ENCODE measurements around the gene KCND3. TPM values are rescaled to one million over a fixed set of nuclear protein-coding genes. Genes with fewer than 3 reads are reported as not detected.

KCND3 gene
- total and polyA plus RNA-seq, 5 experiments from 2014 or later = 0.02 to 0.13 (median 0.06) TPM; not detected in 2

GRCh38 chr1:111903148-111903870 lies 86.2 kb downstream of the KCND3 start:
- Mint-ChIP-seq H3K4me3 (no peak overlapping the region), H3K36me3 (no peaks in the 10 kb centered on the region), H3K27ac (no peak overlapping the region), H3K27me3 (peaks cover 5 to 46% (median 20%) of the 10 kb centered on the region in 5 donors), H3K4me1 (no peaks in the 10 kb centered on the region), H3K9me3 (no peaks in the 10 kb centered on the region)
- DNase-seq (no peak), ATAC-seq (no peak)
- POLR2A ChIA-PET = no interaction called here

GRCh38 chr1:111895469-111895868 lies 94.0 kb downstream of the KCND3 start:
- no peak for ATAC-seq
- Mint-ChIP-seq H3K4me3 (no peak overlapping the region), H3K36me3 (no peaks in the 10 kb centered on the region), H3K27me3 (peaks cover 4 to 31% (median 12%) of the 10 kb centered on the region in 5 donors), H3K9me3 (no peaks in the 10 kb centered on the region), H3K4me1 (no peaks in the 10 kb centered on the region), H3K27ac (no peak overlapping the region)
- DNase-seq = no peak
- POLR2A ChIA-PET = no interaction called here

GRCh38 chr1:111895017-111895416 lies 94.5 kb downstream of the KCND3 start:
- Mint-ChIP-seq H3K4me3 (no peak overlapping the region), H3K27me3 (peaks cover 3 to 29% (median 12%) of the 10 kb centered on the region in 5 donors), H3K4me1 (no peaks in the 10 kb centered on the region), H3K9me3 (no peaks in the 10 kb centered on the region), H3K27ac (no peak overlapping the region), H3K36me3 (no peaks in the 10 kb centered on the region)
- POLR2A ChIA-PET = no interaction called here
- ATAC-seq (no peak), DNase-seq (no peak)

GRCh38 chr1:111894497-111894896 lies 95.0 kb downstream of the KCND3 start:
- POLR2A ChIA-PET = no interaction called here
- Mint-ChIP-seq H3K4me3 (no peak overlapping the region), H3K36me3 (no peaks in the 10 kb centered on the region)

GRCh38 chr1:111891566-111891965 lies 97.9 kb downstream of the KCND3 start:
- H3K4me1 Mint-ChIP-seq = peaks cover 0 to 8% (median 3%) of the 10 kb centered on the region in 4 donors
- DNase-seq (no peak), ATAC-seq (no peak)
- H3K27me3 Mint-ChIP-seq = peaks cover 0 to 13% (median 3%) of the 10 kb centered on the region in 5 donors
- H3K9me3 Mint-ChIP-seq = no peaks in the 10 kb centered on the region
- POLR2A ChIA-PET = no interaction called here
- H3K4me3 Mint-ChIP-seq = no peak overlapping the region
- no peak overlapping the region for H3K27ac Mint-ChIP-seq
- H3K36me3 Mint-ChIP-seq = no peaks in the 10 kb centered on the region

More at GRCh38 chr1:111894497-111894896, 95.0 kb downstream of the KCND3 start:
- DNase-seq = no peak
- Mint-ChIP-seq H3K4me1 (no peaks in the 10 kb centered on the region), H3K27me3 (peaks cover 2 to 24% (median 12%) of the 10 kb centered on the region in 5 donors), H3K9me3 (no peaks in the 10 kb centered on the region), H3K27ac (no peak overlapping the region)
- ATAC-seq = no peak

GRCh38 chr1:111888740-111889376 lies 100.6 kb downstream of the KCND3 start:
- peak overlapping the region in 1 of 10 donors; percentile 48 for H3K27ac Mint-ChIP-seq
- H3K4me3 Mint-ChIP-seq = no peak overlapping the region
- H3K36me3 Mint-ChIP-seq = no peaks in the 10 kb centered on the region
- ATAC-seq (no peak), DNase-seq (no peak)
- H3K4me1 Mint-ChIP-seq = peaks cover 0 to 8% (median 3%) of the 10 kb centered on the region in 4 donors
- H3K27me3 Mint-ChIP-seq = peaks cover 2 to 21% (median 17%) of the 10 kb centered on the region in 5 donors
- POLR2A ChIA-PET = no interaction called here
- no peaks in the 10 kb centered on the region for H3K9me3 Mint-ChIP-seq

GRCh38 chr1:111887875-111888274 lies 101.6 kb downstream of the KCND3 start:
- no peak for ATAC-seq
- H3K36me3 Mint-ChIP-seq = no peaks in the 10 kb centered on the region
- H3K27me3 Mint-ChIP-seq = peaks cover 6 to 30% (median 23%) of the 10 kb centered on the region in 5 donors
- H3K4me3 Mint-ChIP-seq = peak overlapping the region in 1 of 10 donors; percentile 20
- H3K4me1 Mint-ChIP-seq = peaks cover 0 to 8% (median 3%) of the 10 kb centered on the region in 4 donors
- peak overlapping the region in 1 of 10 donors; percentile 13 for H3K27ac Mint-ChIP-seq
- DNase-seq = no peak
- no peaks in the 10 kb centered on the region for H3K9me3 Mint-ChIP-seq
- POLR2A ChIA-PET = no interaction called here

GRCh38 chr1:111887385-111887784 lies 102.1 kb downstream of the KCND3 start:
- DNase-seq = no peak
- Mint-ChIP-seq H3K36me3 (no peaks in the 10 kb centered on the region), H3K4me1 (peaks cover 0 to 8% (median 3%) of the 10 kb centered on the region in 4 donors), H3K27me3 (peaks cover 7 to 35% (median 27%) of the 10 kb centered on the region in 5 donors), H3K27ac (peak overlapping the region in 1 of 10 donors; percentile 13), H3K4me3 (no peak overlapping the region), H3K9me3 (no peaks in the 10 kb centered on the region)
- no peak for ATAC-seq
- POLR2A ChIA-PET = no interaction called here

GRCh38 chr1:111886741-111887140 lies 102.7 kb downstream of the KCND3 start:
- Mint-ChIP-seq H3K36me3 (no peaks in the 10 kb centered on the region), H3K27me3 (peaks cover 9 to 41% (median 30%) of the 10 kb centered on the region in 5 donors), H3K4me3 (no peak overlapping the region), H3K9me3 (no peaks in the 10 kb centered on the region), H3K27ac (no peak overlapping the region), H3K4me1 (peaks cover 0 to 8% (median 3%) of the 10 kb centered on the region in 4 donors)
- DNase-seq (no peak), ATAC-seq (no peak)
- POLR2A ChIA-PET = no interaction called here

- Mint-ChIP-seq H3K4me3 (no peak overlapping the region), H3K36me3 (no peaks in the 10 kb centered on the region), H3K4me1 (peaks cover 0 to 8% (median 3%) of the 10 kb centered on the region in 4 donors), H3K27me3 (peaks cover 15 to 57% (median 42%) of the 10 kb centered on the region in 5 donors), H3K9me3 (no peaks in the 10 kb centered on the region), H3K27ac (no peak overlapping the region)
- DNase-seq (no peak), ATAC-seq (no peak)
- POLR2A ChIA-PET = no interaction called here
Observed at GRCh38 chr1:111884772-111885443, 104.6 kb downstream of the KCND3 start.

- Mint-ChIP-seq H3K27ac (no peak overlapping the region), H3K9me3 (no peaks in the 10 kb centered on the region), H3K36me3 (no peaks in the 10 kb centered on the region), H3K4me3 (no peak overlapping the region), H3K4me1 (peaks cover 0 to 3% (median 2%) of the 10 kb centered on the region in 4 donors), H3K27me3 (peaks cover 15 to 72% (median 41%) of the 10 kb centered on the region in 5 donors)
- DNase-seq (no peak), ATAC-seq (no peak)
- POLR2A ChIA-PET = no interaction called here
Observed at GRCh38 chr1:111882986-111883560, 106.4 kb downstream of the KCND3 start.

GRCh38 chr1:111882559-111882958 lies 106.9 kb downstream of the KCND3 start:
- H3K9me3 Mint-ChIP-seq = no peaks in the 10 kb centered on the region
- POLR2A ChIA-PET = no interaction called here
- H3K4me1 Mint-ChIP-seq = peaks cover 0 to 2% (median under 1%) of the 10 kb centered on the region in 4 donors
- H3K27me3 Mint-ChIP-seq = peaks cover 15 to 77% (median 40%) of the 10 kb centered on the region in 5 donors
- ATAC-seq = no peak
- H3K4me3 Mint-ChIP-seq = no peak overlapping the region
- DNase-seq = no peak
- H3K27ac Mint-ChIP-seq = no peak overlapping the region
- H3K36me3 Mint-ChIP-seq = no peaks in the 10 kb centered on the region

All from naive thymus-derived CD8-positive, alpha-beta T cell (primary cell).